Aorta (tissue), 5 donors: ENCODE results near the gene MMP20. TPM values are rescaled to one million over a fixed set of nuclear protein-coding genes. Genes with fewer than 3 reads are reported as not detected.
"Not testable (repeated sequence)": the region's sequence is repeated elsewhere in the genome, so short reads cannot be mapped to it uniquely, and the experiment has no call there.

ENCODE experiments used
- ATAC-seq: fragments of 200-7000 bp; cut with Tn5 transposase; one replicate; pipeline ENCODE4 v1.9.1; 2022; ENCODE audit warnings: moderate library complexity; ENCODE audit not compliant: low FRiP score
- DNase-seq, 2 donors: peaks; one replicate each; pipeline ENCODE4 v3.0.0-alpha.2; 2020
- H3K27ac ChIP-seq, 2 donors: one replicate each; pipeline ENCODE4 v1.5.1; 2013; ENCODE audit warnings: low read length in 2 of 2, mild to moderate bottlenecking in 2 of 2, moderate library complexity in 2 of 2, control low read depth in 1 of 2, inconsistent platforms in 1 of 2, low read depth in 1 of 2
- H3K27me3 ChIP-seq, 2 donors: one replicate each; pipeline ENCODE4 v1.6.1; 2013; ENCODE audit warnings: control low read depth in 1 of 2, low read length in 1 of 2, mild to moderate bottlenecking in 1 of 2, moderate library complexity in 1 of 2; ENCODE audit not compliant: insufficient read depth in 2 of 2, control insufficient read depth in 1 of 2
- H3K36me3 ChIP-seq, 2 donors: one replicate each; pipeline ENCODE4 v1.6.1; 2013; ENCODE audit warnings: control low read depth in 1 of 2, low read length in 1 of 2, mild to moderate bottlenecking in 1 of 2; ENCODE audit not compliant: insufficient read depth in 2 of 2, control insufficient read depth in 1 of 2
- H3K4me1 ChIP-seq, 2 donors: one replicate each; pipeline ENCODE4 v1.6.1; 2013; ENCODE audit warnings: low read length in 2 of 2, control low read depth in 1 of 2, mild to moderate bottlenecking in 1 of 2, moderate library complexity in 1 of 2; ENCODE audit not compliant: insufficient read depth in 2 of 2, control insufficient read depth in 1 of 2
- H3K4me3 ChIP-seq, 2 donors: one replicate each; pipeline ENCODE4 v1.5.1; 2013; ENCODE audit warnings: low read length in 2 of 2, control low read depth in 1 of 2, mild to moderate bottlenecking in 1 of 2
- H3K9me3 ChIP-seq: one replicate; pipeline ENCODE4 v1.6.1; 2013; ENCODE audit warnings: mild to moderate bottlenecking, low read length; ENCODE audit not compliant: control insufficient read depth
- WGBS, 2 donors: extraction: QIAGEN DNeasy Blood & Tissue Kit; methylation state at CpG; one replicate each; pipeline ENCODE4 v1.1.7; 2013; 5-methylcytosine and 5-hydroxymethylcytosine counted together
- intact Hi-C, 2 donors: fragments of 100-400 bp; cut with DNase I; formaldehyde crosslinking; loops; one replicate each; pipeline versions ENCODE4 v1.14.2 to v1.15.0; 2022
- polyA plus RNA-seq, 2 donors: library from polyadenylated mRNA; stranded (reverse); fragments of 200-250 nt; gene quantifications; one replicate each; pipeline ENCODE4 v1.2.3, GENCODE V29; 2013
- total RNA-seq, 2 donors: library from RNA; stranded (reverse); fragmentation: NEBNext Ultra II Directional; extraction: Animal tissue kit (Norgen Biotek cat#: 25700); gene quantifications; one replicate each; pipeline ENCODE4 v1.2.1, GENCODE V29; 2021
- donor health status: healthy with polysubstance abuse.
- donor health status: Bipolar disorder and iron deficiency.
- donor health status: DM: no; HTN: no; CAD: no.
- donor health status: DM: no; HTN: no; CAD: no.
- donor health status: DM: yes; HTN: yes; CAD: no.

The MMP20 gene
- total and polyA plus RNA-seq, 4 donors = not detected

DNA sequence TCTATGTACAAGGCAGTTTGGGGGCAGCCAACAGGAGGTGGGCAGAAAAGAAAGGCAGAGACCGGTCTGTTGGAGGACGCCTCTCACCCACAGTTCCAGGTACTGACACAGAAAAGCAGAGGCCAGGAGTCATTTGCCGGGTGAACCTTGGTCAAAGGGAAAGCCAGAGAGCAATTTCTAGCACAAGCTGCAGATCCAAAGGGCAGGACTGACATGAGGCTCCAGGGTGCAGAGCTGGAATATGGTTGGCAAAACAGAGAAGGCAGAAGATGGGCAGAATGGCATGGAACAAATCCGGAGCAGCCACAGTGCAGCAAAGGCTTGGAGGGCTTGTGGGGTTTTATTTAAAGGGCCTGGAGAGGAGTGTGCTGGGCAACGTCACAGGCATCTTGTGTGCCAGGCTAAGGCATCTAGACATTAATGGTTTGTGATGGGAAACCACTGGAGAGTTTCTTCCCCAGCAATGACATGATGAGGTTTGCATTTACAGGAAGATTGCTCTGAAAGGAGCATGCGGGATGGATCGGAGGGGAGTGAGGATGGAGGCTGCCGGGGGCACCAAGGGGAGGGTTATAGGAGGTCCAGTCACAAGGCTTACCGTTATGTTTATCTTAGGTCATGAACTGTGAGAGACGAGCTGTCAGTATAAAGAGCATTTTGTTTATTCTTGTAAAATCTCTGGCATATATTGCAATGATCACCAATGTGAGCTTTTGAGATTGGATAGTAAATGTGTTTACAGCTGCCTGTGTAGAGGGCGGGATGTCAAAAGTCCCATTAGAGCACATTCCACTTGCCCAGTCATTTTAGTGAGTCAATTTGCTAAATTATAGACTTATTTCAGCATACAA is 5.7 kb upstream of the MMP20 start:
- intact Hi-C loops = no loop called here
- 53 to 64% methylated on average over 10 of the region's 11 CpGs for WGBS, 2 donors
- no peak for ATAC-seq
- Histone ChIP-seq H3K27ac (no peak overlapping the region), H3K4me3 (no peak overlapping the region), H3K9me3 (no peaks in the 10 kb centered on the region), H3K4me1 (no peaks in the 10 kb centered on the region), H3K36me3 (no peaks in the 10 kb centered on the region), H3K27me3 (no peaks in the 10 kb centered on the region)
- no peak for DNase-seq

DNA sequence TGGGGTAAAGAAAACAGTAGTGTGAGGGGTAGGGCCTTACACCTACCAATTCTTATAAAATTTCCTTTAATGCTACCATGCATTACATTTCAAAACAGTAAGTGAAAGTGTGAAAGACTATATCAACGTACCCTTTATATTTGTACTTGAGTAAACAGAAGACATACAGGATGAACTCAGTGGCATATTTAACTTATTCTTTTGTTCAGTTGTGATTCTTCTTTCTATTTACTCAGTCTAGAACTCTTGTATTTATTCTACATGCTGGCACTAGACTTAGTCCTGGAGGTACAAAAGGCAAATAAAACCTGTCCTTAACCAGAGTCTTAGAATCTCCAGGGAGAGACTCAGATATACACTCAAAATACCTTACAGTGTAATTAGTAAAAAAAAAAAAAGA is 4.8 kb upstream of the MMP20 start:
- WGBS, 2 donors = 72 to 76% methylated on average over 1 of the region's 1 CpG
- H3K9me3 ChIP-seq, ATAC-seq, H3K27ac ChIP-seq, H3K36me3 ChIP-seq, H3K4me1 ChIP-seq, intact Hi-C loops, H3K27me3 ChIP-seq, H3K4me3 ChIP-seq, DNase-seq: not testable (repeated sequence)

DNA sequence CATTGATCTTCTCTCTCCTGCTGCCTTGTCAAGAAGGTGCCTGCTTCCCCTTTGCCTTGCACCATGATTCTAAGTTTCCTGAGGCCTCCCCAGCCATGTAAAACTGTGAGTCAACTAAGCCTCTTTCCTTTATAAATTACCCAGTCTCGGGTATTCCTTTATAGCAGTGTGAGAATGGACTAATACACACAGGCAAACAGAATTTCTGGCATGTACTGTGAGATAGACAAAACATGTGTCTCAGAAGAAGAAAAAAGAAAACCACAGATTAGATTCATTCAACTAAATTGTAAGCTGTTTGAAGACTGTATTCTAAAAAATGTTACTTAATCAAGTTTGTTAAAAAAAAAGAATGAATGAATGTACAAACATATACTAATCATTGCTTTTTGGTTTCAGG is 1.5 kb upstream of the MMP20 start:
- DNase-seq = no peak
- intact Hi-C loops = no loop called here
- no peaks in the 10 kb centered on the region for H3K27me3 ChIP-seq
- no peaks in the 10 kb centered on the region for H3K9me3 ChIP-seq
- WGBS, 2 donors = 44 to 52% methylated on average over 1 of the region's 1 CpG
- H3K4me1 ChIP-seq = no peaks in the 10 kb centered on the region
- no peak overlapping the region for H3K27ac ChIP-seq
- no peaks in the 10 kb centered on the region for H3K36me3 ChIP-seq
- no peak for ATAC-seq
- H3K4me3 ChIP-seq = no peak overlapping the region

DNA sequence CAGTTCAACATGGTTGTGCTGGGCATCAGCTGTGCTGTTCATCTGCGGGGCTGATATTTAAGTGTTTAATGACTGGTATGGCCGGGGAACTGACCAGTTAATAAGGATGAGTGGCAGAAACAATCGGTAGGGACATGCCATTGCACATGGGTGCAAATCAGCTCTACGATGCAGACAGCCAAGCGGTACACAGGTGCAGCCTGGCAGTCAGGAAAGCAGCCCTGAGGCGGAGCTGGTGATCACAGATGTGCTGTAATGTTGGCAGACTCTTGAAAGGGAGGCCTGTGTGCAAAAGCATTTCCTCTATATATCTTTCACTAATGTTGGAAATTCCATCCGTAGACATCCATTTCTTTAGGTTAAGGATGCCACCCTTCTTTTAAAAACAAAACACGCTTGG is 1.1 kb downstream of the MMP20 start:
- intact Hi-C loops = no loop called here
- no peaks in the 10 kb centered on the region for H3K9me3 ChIP-seq
- no peak overlapping the region for H3K27ac ChIP-seq
- H3K27me3 ChIP-seq = no peaks in the 10 kb centered on the region
- H3K4me1 ChIP-seq = no peaks in the 10 kb centered on the region
- DNase-seq (no peak), ATAC-seq (no peak)
- no peak overlapping the region for H3K4me3 ChIP-seq
- 83 to 85% methylated on average over 8 of the region's 8 CpGs for WGBS, 2 donors
- H3K36me3 ChIP-seq = no peaks in the 10 kb centered on the region

DNA sequence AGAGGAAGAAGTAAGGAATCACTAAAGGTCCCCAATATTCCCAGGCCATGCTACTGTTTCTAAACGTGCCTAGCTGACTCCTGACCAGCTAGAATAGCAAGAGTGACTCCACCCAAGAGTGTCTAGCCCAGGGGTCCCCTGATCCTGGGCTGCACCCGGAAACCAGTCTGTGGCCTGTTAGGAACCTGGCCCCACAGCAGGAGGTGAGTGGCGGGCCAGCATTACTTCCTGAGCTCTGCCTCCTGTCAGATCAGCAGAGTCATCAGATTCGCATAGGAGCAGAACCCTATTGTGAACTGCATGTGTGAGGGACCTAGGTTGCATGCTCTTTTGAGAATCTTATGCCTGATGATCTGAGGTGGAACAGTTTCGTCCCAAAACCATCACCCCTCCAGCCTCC is 2.0 kb downstream of the MMP20 start:
- 90 to 93% methylated on average over 5 of the region's 5 CpGs for WGBS, 2 donors
- intact Hi-C loops = no loop called here
- DNase-seq = no peak
- Histone ChIP-seq H3K27me3 (no peaks in the 10 kb centered on the region), H3K4me3 (no peak overlapping the region), H3K36me3 (no peaks in the 10 kb centered on the region), H3K27ac (no peak overlapping the region), H3K9me3 (no peaks in the 10 kb centered on the region), H3K4me1 (no peaks in the 10 kb centered on the region)
- no peak for ATAC-seq

DNA sequence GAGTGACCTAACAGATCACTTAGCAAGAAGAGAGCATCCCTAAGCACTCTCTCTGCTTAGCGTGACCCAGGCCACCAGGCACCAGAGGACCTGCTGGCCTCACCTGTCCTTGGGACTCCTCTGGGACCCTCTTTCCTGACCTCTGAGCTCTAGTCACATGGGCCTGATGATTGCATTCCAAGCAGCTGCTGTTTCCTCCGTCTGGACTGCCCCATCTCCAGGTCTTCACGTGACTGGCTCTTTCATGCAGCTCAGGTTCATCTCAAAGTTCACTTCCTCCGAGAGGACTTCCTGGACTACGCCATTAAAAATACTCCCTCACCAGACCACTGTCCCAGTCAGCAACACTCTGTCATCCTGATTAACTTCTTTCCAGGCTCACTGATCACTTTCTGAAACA is 2.9 kb downstream of the MMP20 start:
- Histone ChIP-seq H3K36me3 (no peaks in the 10 kb centered on the region), H3K9me3 (no peaks in the 10 kb centered on the region), H3K27ac (no peak overlapping the region), H3K4me3 (no peak overlapping the region), H3K27me3 (no peaks in the 10 kb centered on the region), H3K4me1 (no peaks in the 10 kb centered on the region)
- 80 to 84% methylated on average over 5 of the region's 5 CpGs for WGBS, 2 donors
- ATAC-seq (no peak), DNase-seq (no peak)
- intact Hi-C loops = no loop called here

DNA sequence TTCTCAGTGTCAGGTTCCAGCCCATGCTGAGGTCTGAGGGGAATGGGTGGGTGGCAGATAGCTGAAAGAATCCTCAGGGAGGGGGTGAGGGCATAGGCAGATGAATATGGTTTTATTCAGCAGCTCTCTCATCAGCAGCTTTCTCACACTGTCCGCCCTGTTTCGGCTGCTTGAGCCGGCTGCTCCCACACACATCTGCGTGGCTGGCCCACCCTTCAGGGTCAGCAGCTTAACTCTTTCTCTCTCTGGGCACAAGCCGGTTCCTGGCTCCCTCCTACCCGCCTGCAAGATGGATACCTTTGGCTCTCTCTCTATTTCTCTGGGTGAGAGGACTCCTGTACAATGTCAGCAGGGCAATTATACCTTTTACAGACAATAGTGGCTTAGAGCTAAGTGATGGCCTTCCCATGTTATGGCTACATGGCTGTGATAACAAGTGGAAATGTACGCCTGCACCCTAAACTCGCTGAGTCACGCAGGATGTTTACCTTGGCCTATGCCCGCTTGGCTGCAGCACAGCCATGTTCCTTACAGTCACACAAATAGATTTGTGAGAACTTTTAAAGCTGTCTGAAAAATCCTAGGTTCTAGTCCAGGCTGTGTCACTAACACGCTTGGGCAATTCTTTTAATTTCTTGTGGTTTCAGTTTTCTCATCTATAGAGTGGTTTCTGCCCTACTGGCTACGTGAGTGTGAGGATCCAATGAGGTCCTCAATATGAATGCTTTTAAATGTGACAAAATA is 4.1 kb downstream of the MMP20 start:
- DNase-seq = peak; percentile 81 to 85
- H3K9me3 ChIP-seq = no peaks in the 10 kb centered on the region
- H3K4me1 ChIP-seq = no peaks in the 10 kb centered on the region
- H3K27ac ChIP-seq = peak overlapping the region in 1 of 2 donors; percentile 15
- H3K27me3 ChIP-seq = no peaks in the 10 kb centered on the region
- peak; percentile 58 for ATAC-seq
- intact Hi-C loops = no loop called here
- no peaks in the 10 kb centered on the region for H3K36me3 ChIP-seq
- no peak overlapping the region for H3K4me3 ChIP-seq
- WGBS, 2 donors = 18 to 25% methylated on average over 12 of the region's 12 CpGs

DNA sequence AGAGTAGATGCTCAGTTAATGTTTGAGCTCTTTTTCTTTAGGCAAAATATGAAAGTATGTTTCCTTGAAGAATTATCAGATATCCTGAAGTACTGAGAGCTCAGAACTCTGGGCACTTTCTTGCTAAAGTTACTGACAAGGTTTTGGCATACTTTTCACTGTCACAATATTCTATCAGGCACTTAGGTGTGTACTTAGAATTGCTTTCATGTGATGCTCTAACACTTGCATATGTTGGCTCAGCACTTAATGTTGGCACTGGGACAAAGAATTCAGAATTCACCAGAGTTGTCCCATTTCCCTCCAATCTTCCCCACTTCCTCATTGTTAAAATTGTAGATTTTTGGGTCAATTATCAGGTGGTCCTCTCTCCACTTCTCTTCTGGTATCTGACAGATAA is 5.0 kb downstream of the MMP20 start:
- Histone ChIP-seq H3K4me3 (no peak overlapping the region), H3K27ac (no peak overlapping the region), H3K27me3 (no peaks in the 10 kb centered on the region), H3K9me3 (no peaks in the 10 kb centered on the region), H3K4me1 (no peaks in the 10 kb centered on the region), H3K36me3 (no peaks in the 10 kb centered on the region)
- intact Hi-C loops = no loop called here
- ATAC-seq = no peak
- no peak for DNase-seq

DNA sequence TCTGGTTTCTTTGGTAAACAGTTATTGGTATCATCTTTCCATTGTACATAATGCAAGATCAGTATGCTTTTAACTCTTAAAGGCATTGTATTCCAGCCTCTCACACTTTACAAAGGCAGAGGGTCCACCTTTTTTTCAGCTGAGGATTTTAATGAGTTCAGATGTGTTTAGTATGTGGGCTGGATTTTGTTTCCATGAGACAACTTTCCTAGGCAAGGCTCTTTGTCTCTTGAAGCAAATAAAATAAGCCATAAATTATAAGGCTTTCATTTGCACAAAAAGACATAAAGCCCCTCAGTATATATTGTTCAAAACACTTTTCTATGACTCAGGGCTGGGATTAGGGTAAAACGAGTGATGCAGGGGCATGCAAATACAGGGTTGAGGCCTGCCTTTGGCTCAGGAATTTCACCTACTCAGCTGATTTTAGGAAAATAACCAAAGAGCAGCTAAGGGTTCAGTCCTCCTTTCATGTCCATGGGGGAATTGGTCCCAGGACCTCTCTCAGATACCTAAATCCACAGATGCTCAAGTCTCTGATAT is 7.6 kb downstream of the MMP20 start:
- no peak overlapping the region for H3K4me3 ChIP-seq
- WGBS, 2 donors = 62 to 76% methylated on average over 1 of the region's 1 CpG
- H3K27ac ChIP-seq = no peak overlapping the region
- no peaks in the 10 kb centered on the region for H3K36me3 ChIP-seq
- no peaks in the 10 kb centered on the region for H3K27me3 ChIP-seq
- H3K9me3 ChIP-seq = no peaks in the 10 kb centered on the region
- intact Hi-C loops = no loop called here
- no peaks in the 10 kb centered on the region for H3K4me1 ChIP-seq
- DNase-seq (no peak), ATAC-seq (no peak)
